ENCODE data around the gene CUEDC1. TPM values are rescaled to one million over a fixed set of nuclear protein-coding genes. Genes with fewer than 3 reads are reported as not detected.

Gene CUEDC1
- total and polyA plus RNA-seq, 9 of the 15 experiments (the other 6 are each of a cell fraction or from before 2014, with no cell fraction given), result 0.20 to 4.1 (median 1.6) TPM; not detected in 1

DNA sequence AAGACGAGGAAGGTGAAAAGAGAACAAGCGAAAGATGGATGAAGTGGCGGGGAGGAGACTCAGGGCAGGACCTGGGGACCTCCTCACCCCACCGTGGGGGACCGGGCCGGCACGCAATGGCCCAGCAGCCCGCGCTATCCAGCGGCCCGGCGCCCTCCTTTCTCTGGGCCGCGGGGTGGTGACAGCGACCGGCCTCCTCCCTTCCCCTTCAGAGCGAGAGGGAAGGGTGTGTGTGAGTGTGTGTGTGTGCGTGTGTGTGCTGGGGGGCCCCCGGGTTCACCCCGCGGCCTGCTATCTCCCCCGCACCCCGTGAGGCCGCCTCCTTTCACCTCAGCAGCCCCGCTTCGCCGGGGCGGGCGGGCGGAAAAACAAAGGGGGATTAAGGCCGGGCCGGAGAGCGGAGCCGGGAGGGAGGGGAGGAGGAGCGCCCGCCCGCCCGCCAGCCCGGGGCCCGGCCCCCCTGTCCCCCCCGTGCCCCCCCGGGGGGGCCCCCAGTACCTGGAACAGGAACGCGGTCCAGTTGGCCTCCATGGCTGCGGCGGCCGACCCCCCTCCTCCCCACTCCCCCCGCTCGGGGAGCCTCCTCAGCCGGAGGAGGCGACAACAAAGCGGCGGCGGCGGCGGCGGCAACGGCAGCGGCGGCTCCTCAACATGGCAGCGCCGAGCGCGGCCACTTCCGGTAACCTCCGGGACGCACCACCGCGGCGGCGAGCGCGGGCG is 32.5 kb upstream of the CUEDC1 start, which contains the start of gene VEZF1:
TSS of gene VEZF1 (minus strand) at position 674 of the 720 bp plus-strand sequence. CDS start at position 531, 143 bp downstream.
- ATAC-seq, result peak; percentile 77
- Histone ChIP-seq H3K36me3 (ENCODE audit: control insufficient read depth, insufficient read depth, low read length) (peaks cover 25% of the 10 kb centered on the region), H3K4me1 (replicated peaks in 1 of 2; ENCODE audit: control insufficient read depth in 2 of 2, insufficient read depth in 2 of 2, low read length in 2 of 2) (peaks cover 12 to 36% of the 10 kb centered on the region in 2 experiments; a peak in 3 of 5 replicates), H3K27me3 (ENCODE audit: control insufficient read depth in 2 of 2, insufficient read depth in 2 of 2, low read length in 2 of 2) (no peaks in the 10 kb centered on the region), H4K20me1 (replicated peaks; ENCODE audit: control insufficient read depth, insufficient read depth, low read length) (peaks cover 5% of the 10 kb centered on the region; the same call in 1 of the 2 replicates), H3K4me3 (peak within 1 kb of the TSS; percentile 75), H3K9me1 (ENCODE audit: control insufficient read depth, insufficient read depth, low read length) (no peaks in the 10 kb centered on the region), H2AFZ (ENCODE audit: low read depth, low read length) (peak within 1 kb of the TSS; percentile 98), H3K79me2 (ENCODE audit: control insufficient read depth, insufficient read depth, low read length) (peaks cover 50% of the 10 kb centered on the region), H3K9me3 (replicated peaks; ENCODE audit: control insufficient read depth, insufficient read depth, low read depth, low read length) (no peaks in the 10 kb centered on the region), H3K27ac (ENCODE audit: extremely low read depth, low read depth, low read length) (peak within 1 kb of the TSS; percentile 78), H3K4me2 (ENCODE audit: insufficient read depth, low read length) (peak within 1 kb of the TSS; percentile 98), H3K9ac (ENCODE audit: insufficient read depth in 1 of 2, low read depth in 2 of 2, low read length in 2 of 2) (peak within 1 kb of the TSS; percentile 73 to 96)
- CTCF ChIA-PET (ENCODE audit: low intra/inter-chr PET ratio), result interaction anchor here (0.6 kb wide), 2 partner anchors 26 to 1973 kb away, joined by 4 read pairs; no protein-coding TSS in a partner anchor
- WGBS (ENCODE audit: insufficient coverage, low coverage, missing lambda C conversion rate), result 2% methylated on average over 9 of the region's 74 CpGs
- in situ Hi-C loops (cut with MboI), result no loop called here
- intact Hi-C loops (cut with micrococcal nuclease), result loop anchor here (2.0 kb wide), 1 partner anchor 39 kb away; no protein-coding TSS in a partner anchor
- no TSS peak for BruUV-seq (replicated peaks)
- DNase-seq (ENCODE audit: extremely low read depth in 1 of 4, low spot score in 3 of 4), result peak; percentile 84 to 95 (median 90)
- POLR2A ChIA-PET, result interaction anchor here (0.6 to 3.5 kb wide), 7 partner anchors 8 to 83 kb away, joined by 3 to 30 read pairs (median 3); partner anchors contain the start of gene SRSF1
- FAIRE-seq, result no peak
- TF ChIP-seq RBBP5 (IDR thresholded peaks at IDR 0.05; ENCODE audit: borderline replicate concordance, insufficient read depth, low read length, poor library complexity, severe bottlenecking) (peak; percentile 89), SMARCA4 (IDR thresholded peaks at IDR 0.05) (peak; percentile 35; the same call in 1 of the 2 replicates), ZNF165 (CRISPR knock-in tag; IDR thresholded peaks at IDR 0.05; ENCODE audit: borderline replicate concordance) (no peak), FOSL1 (tag; conservative IDR thresholded peaks at IDR 0.05) (peak; percentile 3; the same call in 1 of the 2 replicates), TAL1 (IDR thresholded peaks at IDR 0.05) (0 out of 2 replicates have a peak, but pooled peaks have one; percentile 4), PRMT5 (CRISPR knock-in tag; IDR thresholded peaks at IDR 0.05) (0 out of 2 replicates have a peak, but pooled peaks have one; percentile 20), BRD4 (IDR thresholded peaks at IDR 0.05) (no peak; the same call in 1 of the 2 replicates), MAZ (CRISPR knock-in tag; conservative IDR thresholded peaks at IDR 0.05 in 1 of 2, IDR thresholded peaks at IDR 0.05 in 1 of 2) (peak; percentile 82 to 85), ZNF644 (tag; IDR thresholded peaks at IDR 0.05; ENCODE audit: low read depth) (0 out of 2 replicates have a peak, but pooled peaks have one; percentile 65), ZNF316 (IDR thresholded peaks at IDR 0.05) (no peak)
- TF ChIP-seq, protein P1, sequence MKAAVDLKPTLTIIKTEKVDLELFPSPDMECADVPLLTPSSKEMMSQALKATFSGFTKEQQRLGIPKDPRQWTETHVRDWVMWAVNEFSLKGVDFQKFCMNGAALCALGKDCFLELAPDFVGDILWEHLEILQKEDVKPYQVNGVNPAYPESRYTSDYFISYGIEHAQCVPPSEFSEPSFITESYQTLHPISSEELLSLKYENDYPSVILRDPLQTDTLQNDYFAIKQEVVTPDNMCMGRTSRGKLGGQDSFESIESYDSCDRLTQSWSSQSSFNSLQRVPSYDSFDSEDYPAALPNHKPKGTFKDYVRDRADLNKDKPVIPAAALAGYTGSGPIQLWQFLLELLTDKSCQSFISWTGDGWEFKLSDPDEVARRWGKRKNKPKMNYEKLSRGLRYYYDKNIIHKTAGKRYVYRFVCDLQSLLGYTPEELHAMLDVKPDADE (conservative IDR thresholded peaks at IDR 0.05; ENCODE audit: control insufficient read depth, low read depth, low read length), result 0 out of 2 replicates have a peak, but pooled peaks have one; percentile 6
- TF ChIP-seq, protein P2, sequence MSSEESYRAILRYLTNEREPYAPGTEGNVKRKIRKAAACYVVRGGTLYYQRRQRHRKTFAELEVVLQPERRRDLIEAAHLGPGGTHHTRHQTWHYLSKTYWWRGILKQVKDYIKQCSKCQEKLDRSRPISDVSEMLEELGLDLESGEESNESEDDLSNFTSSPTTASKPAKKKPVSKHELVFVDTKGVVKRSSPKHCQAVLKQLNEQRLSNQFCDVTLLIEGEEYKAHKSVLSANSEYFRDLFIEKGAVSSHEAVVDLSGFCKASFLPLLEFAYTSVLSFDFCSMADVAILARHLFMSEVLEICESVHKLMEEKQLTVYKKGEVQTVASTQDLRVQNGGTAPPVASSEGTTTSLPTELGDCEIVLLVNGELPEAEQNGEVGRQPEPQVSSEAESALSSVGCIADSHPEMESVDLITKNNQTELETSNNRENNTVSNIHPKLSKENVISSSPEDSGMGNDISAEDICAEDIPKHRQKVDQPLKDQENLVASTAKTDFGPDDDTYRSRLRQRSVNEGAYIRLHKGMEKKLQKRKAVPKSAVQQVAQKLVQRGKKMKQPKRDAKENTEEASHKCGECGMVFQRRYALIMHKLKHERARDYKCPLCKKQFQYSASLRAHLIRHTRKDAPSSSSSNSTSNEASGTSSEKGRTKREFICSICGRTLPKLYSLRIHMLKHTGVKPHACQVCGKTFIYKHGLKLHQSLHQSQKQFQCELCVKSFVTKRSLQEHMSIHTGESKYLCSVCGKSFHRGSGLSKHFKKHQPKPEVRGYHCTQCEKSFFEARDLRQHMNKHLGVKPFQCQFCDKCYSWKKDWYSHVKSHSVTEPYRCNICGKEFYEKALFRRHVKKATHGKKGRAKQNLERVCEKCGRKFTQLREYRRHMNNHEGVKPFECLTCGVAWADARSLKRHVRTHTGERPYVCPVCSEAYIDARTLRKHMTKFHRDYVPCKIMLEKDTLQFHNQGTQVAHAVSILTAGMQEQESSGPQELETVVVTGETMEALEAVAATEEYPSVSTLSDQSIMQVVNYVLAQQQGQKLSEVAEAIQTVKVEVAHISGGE (CRISPR knock-in tag; IDR thresholded peaks at IDR 0.05), result peak in 1 of 3 experiments; percentile 83; a peak in 1 of 6 replicates
- TF ChIP-seq, protein P3, sequence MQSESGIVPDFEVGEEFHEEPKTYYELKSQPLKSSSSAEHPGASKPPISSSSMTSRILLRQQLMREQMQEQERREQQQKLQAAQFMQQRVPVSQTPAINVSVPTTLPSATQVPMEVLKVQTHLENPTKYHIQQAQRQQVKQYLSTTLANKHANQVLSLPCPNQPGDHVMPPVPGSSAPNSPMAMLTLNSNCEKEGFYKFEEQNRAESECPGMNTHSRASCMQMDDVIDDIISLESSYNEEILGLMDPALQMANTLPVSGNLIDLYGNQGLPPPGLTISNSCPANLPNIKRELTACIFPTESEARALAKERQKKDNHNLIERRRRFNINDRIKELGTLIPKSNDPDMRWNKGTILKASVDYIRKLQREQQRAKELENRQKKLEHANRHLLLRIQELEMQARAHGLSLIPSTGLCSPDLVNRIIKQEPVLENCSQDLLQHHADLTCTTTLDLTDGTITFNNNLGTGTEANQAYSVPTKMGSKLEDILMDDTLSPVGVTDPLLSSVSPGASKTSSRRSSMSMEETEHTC (IDR thresholded peaks at IDR 0.05), result no peak
